NT2/D1 (cell line): ENCODE results near the gene GRAMD1C.
"Not testable (repeated sequence)": the region's sequence is repeated elsewhere in the genome, so short reads cannot be mapped to it uniquely, and the experiment has no call there.

Experiments
- SUZ12 ChIP-seq: IDR thresholded peaks from 2 replicates; pipeline ENCODE4 v1.6.1; 2011; ENCODE audit not compliant: insufficient read length, insufficient read depth; ENCODE audit errors: extremely low read depth
- YY1 ChIP-seq: IDR thresholded peaks from 2 replicates; pipeline ENCODE4 v1.6.1; 2011; ENCODE audit not compliant: insufficient read length, insufficient read depth
- ZNF274 ChIP-seq: IDR thresholded peaks from 2 replicates; pipeline ENCODE4 v1.6.1; 2011; ENCODE audit warnings: mild to moderate bottlenecking, low read depth, low read length

- TF ChIP-seq YY1, SUZ12, ZNF274: not testable (repeated sequence)
These were observed 11.8 kb downstream of the GRAMD1C start for GRCh38 chr3:113850391-113850790.
